ENCODE measurements around the gene MIPEP. TPM values are rescaled to one million over a fixed set of nuclear protein-coding genes. Genes with fewer than 3 reads are reported as not detected.

The MIPEP gene
- total RNA-seq: 17.2 and 23.2 TPM in 2 replicates

GRCh38 chr13:23888658-23889614 is at the start of gene MIPEP:
Gene MIPEP (minus strand): TSS chr13:23889400. CDS start chr13:23889320, 80 bp downstream.

DNA sequence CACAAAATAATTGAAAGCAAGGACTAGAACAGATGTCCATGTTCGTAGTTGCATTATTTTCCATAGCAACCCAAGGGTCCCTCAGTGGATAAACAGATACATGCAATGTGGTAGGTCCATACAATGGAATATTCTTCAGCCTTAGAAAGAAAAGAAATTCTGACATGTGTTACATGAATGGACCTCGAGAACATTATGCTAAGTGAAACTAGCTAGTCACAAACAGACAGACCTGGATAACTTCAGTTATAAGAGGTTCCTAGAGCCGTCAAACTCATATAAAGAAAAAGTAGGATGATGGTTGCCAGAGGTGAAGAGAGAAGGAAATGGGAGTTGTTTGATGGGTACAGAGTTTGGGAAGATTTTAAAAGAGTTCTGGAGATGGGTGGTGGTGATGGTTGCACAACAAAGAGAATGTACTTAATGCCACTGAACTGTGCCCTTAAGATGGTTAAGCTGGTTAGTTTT is 8.3 kb upstream of the MIPEP start, which contains the start of gene C1QTNF9B:
Gene C1QTNF9B (minus strand): TSS at position 51 of the 468 bp plus-strand sequence.

Other genes with a start within 250 kb of the MIPEP start
- gene C1QTNF9B, start 8.1 kb upstream of the MIPEP start, total RNA-seq: not detected in 2 replicates

Measured in regular cardiac myocyte (primary cell).